Astrocyte (in vitro differentiated cells and primary cell): Measurements from ENCODE around the gene IRGM. TPM values are rescaled to one million over a fixed set of nuclear protein-coding genes. Genes with fewer than 3 reads are reported as not detected.

Source experiments
- DNase-seq: peaks from one replicate; pipeline ENCODE4 v3.0.0-alpha.2; 2010; ENCODE audit warnings: low read depth
- FAIRE-seq: peaks from 2 replicates; lab custom pipeline; 2011; peaks lifted over from hg19 to GRCh38; lab: Jason Lieb, UNC
- H2AFZ ChIP-seq: 2 replicates; pipeline ENCODE4 v1.6.0; 2012; ENCODE audit warnings: low read depth, low read length, inconsistent platforms
- H3K27ac ChIP-seq: 2 replicates; pipeline ENCODE4 v1.5.1; 2011; ENCODE audit warnings: low read depth, low read length, inconsistent platforms
- H3K27me3 ChIP-seq: 2 replicates; pipeline ENCODE4 v1.6.0; 2011; ENCODE audit warnings: low read length, inconsistent platforms; ENCODE audit not compliant: insufficient read depth
- H3K36me3 ChIP-seq: 2 replicates; pipeline ENCODE4 v1.5.1; 2011; ENCODE audit warnings: low read length, inconsistent platforms; ENCODE audit not compliant: insufficient read depth
- H3K4me1 ChIP-seq: 2 replicates; pipeline ENCODE4 v1.5.1; 2011; ENCODE audit warnings: low read length, inconsistent platforms; ENCODE audit not compliant: insufficient read depth
- H3K4me2 ChIP-seq: 2 replicates; pipeline ENCODE4 v1.6.0; 2012; ENCODE audit warnings: low read length, inconsistent platforms
- H3K4me3 ChIP-seq: 2 replicates; pipeline ENCODE4 v1.5.1; 2011; ENCODE audit warnings: low read depth, mild to moderate bottlenecking, low read length, inconsistent platforms; ENCODE audit not compliant: insufficient read depth
- H3K79me2 ChIP-seq: 2 replicates; pipeline ENCODE4 v1.6.0; 2012; ENCODE audit warnings: mild to moderate bottlenecking, low read length, inconsistent platforms; ENCODE audit not compliant: insufficient read depth
- H3K9ac ChIP-seq: 2 replicates; pipeline ENCODE4 v1.6.0; 2012; ENCODE audit warnings: mild to moderate bottlenecking, low read length, inconsistent platforms
- H3K9me3 ChIP-seq: 2 replicates; pipeline ENCODE4 v1.5.1; 2012; ENCODE audit warnings: low read depth, mild to moderate bottlenecking, low read length, inconsistent platforms; ENCODE audit not compliant: insufficient read depth
- H4K20me1 ChIP-seq: 2 replicates; pipeline ENCODE4 v1.6.0; 2012; ENCODE audit warnings: low read length, inconsistent platforms; ENCODE audit not compliant: insufficient read depth
- H3K27ac Mint-ChIP-seq: one replicate; pipeline ENCODE4 v1.8.0; 2021; ENCODE audit warnings: mild to moderate bottlenecking, mixed read lengths; ENCODE audit not compliant: unreplicated experiment
- H3K27me3 Mint-ChIP-seq: one replicate; pipeline ENCODE4 v1.8.0; 2021; ENCODE audit warnings: low read depth, mixed read lengths; ENCODE audit not compliant: unreplicated experiment
- H3K36me3 Mint-ChIP-seq: one replicate; pipeline ENCODE4 v1.8.0; 2021; ENCODE audit warnings: low read depth, mixed read lengths; ENCODE audit not compliant: unreplicated experiment
- H3K4me1 Mint-ChIP-seq: one replicate; pipeline ENCODE4 v1.8.0; 2021; ENCODE audit warnings: low read depth, mixed read lengths; ENCODE audit not compliant: unreplicated experiment
- H3K4me3 Mint-ChIP-seq: one replicate; pipeline ENCODE4 v1.8.0; 2021; ENCODE audit warnings: mild to moderate bottlenecking, moderate library complexity, mixed read lengths; ENCODE audit not compliant: unreplicated experiment
- H3K9me3 Mint-ChIP-seq: one replicate; pipeline ENCODE4 v1.8.0; 2021; ENCODE audit warnings: mild to moderate bottlenecking, mixed read lengths; ENCODE audit not compliant: unreplicated experiment
- EZH2 ChIP-seq: IDR thresholded peaks from 2 replicates; pipeline ENCODE4 v1.6.1; 2012; ENCODE audit warnings: mild to moderate bottlenecking, low read length, inconsistent platforms; ENCODE audit not compliant: insufficient read depth
- total RNA-seq: library from RNA; stranded (reverse); gene quantifications from 2 replicates; pipeline ENCODE4 v1.2.1, GENCODE V29; 2021
- TF ChIP-seq, protein P1 (sequence below): IDR thresholded peaks from 2 replicates; pipeline ENCODE4 v1.5.1; 2011; ENCODE audit warnings: low read depth, mild to moderate bottlenecking, inconsistent platforms, low read length, moderate library complexity; ENCODE audit not compliant: insufficient read depth

Gene IRGM
- total RNA-seq, 1 donor from 2014 or later = not detected

DNA sequence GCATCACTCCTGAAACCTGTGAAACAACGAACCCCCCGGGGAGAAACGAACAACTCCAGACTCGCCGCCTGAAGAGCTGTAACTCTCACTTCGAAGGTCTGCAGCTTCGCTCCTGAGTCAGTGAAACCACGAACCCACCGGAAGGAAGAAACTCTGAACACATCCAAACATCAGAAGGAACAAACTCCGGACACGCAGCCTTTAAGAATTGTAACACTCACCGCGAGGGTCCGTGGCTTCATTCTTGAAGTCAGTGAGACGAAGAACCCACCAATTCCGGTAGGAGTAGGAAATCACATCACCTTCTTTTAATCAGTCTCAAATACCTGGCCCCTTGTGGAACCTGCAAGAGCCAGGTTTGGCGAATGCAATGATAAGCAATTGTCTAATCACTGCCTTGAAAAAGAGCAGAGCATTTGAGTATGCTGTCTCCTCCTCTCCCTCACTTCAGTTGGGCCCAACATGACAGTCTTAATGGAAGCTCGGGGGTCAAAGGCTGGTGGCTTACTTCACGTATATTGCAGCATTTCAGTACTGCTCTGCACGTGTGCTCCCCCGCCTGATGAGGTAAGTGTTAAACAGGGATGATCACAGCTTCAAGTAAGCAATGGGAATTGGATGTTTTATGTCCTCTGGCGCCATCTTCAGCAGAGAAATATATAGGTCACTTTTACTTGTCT is 473 bp downstream of the IRGM start:
- H3K9me3 ChIP-seq = no peaks in the 10 kb centered on the region
- H3K27ac Mint-ChIP-seq = no peak overlapping the region
- no peak overlapping the region for H2AFZ ChIP-seq
- H3K9me3 Mint-ChIP-seq = peaks cover 7% of the 10 kb centered on the region
- DNase-seq = peak; percentile 78
- no peaks in the 10 kb centered on the region for H3K79me2 ChIP-seq
- H3K36me3 ChIP-seq = no peaks in the 10 kb centered on the region
- no peak overlapping the region for H3K4me2 ChIP-seq
- peaks cover 11% of the 10 kb centered on the region for H3K27me3 Mint-ChIP-seq
- no peaks in the 10 kb centered on the region for H4K20me1 ChIP-seq
- no peak for TF ChIP-seq EZH2
- TF ChIP-seq, protein P1, sequence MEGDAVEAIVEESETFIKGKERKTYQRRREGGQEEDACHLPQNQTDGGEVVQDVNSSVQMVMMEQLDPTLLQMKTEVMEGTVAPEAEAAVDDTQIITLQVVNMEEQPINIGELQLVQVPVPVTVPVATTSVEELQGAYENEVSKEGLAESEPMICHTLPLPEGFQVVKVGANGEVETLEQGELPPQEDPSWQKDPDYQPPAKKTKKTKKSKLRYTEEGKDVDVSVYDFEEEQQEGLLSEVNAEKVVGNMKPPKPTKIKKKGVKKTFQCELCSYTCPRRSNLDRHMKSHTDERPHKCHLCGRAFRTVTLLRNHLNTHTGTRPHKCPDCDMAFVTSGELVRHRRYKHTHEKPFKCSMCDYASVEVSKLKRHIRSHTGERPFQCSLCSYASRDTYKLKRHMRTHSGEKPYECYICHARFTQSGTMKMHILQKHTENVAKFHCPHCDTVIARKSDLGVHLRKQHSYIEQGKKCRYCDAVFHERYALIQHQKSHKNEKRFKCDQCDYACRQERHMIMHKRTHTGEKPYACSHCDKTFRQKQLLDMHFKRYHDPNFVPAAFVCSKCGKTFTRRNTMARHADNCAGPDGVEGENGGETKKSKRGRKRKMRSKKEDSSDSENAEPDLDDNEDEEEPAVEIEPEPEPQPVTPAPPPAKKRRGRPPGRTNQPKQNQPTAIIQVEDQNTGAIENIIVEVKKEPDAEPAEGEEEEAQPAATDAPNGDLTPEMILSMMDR = peak; percentile 68
- no peaks in the 10 kb centered on the region for H3K4me1 Mint-ChIP-seq
- H3K4me1 ChIP-seq = no peaks in the 10 kb centered on the region
- H3K4me3 ChIP-seq = no peak overlapping the region
- H3K27ac ChIP-seq = no peak overlapping the region
- peaks cover 4% of the 10 kb centered on the region for H3K27me3 ChIP-seq
- no peak overlapping the region for H3K4me3 Mint-ChIP-seq
- no peaks in the 10 kb centered on the region for H3K36me3 Mint-ChIP-seq
- peak; percentile 94 for FAIRE-seq
- no peak overlapping the region for H3K9ac ChIP-seq

DNA sequence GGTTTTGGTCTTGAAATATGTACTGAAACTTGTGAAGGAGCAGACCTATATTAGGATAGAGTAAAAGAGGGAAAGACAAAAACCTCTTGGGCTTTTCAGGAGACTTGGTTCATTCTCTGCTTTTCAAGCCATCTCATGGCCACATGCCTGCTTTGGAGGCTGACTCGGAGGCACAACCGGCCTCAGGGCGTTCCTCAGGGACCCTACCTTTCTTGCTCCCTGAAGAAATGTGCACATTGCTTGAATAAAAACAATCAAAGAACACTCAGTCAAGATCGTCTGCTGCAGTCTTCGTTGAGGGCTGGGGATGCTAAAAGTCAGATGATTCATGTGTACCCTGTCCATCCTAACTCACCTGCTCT is 994 bp downstream of the IRGM start:
- H3K27me3 ChIP-seq = peaks cover 4% of the 10 kb centered on the region
- no peaks in the 10 kb centered on the region for H3K4me1 ChIP-seq

More for the DNA sequence above, 994 bp downstream of the IRGM start:
- peaks cover 7% of the 10 kb centered on the region for H3K9me3 Mint-ChIP-seq
- H3K4me3 Mint-ChIP-seq = no peak overlapping the region
- H3K27ac Mint-ChIP-seq = no peak overlapping the region
- no peaks in the 10 kb centered on the region for H3K4me1 Mint-ChIP-seq
- no peaks in the 10 kb centered on the region for H3K36me3 ChIP-seq
- H3K27me3 Mint-ChIP-seq = peaks cover 11% of the 10 kb centered on the region
- H3K9me3 ChIP-seq = no peaks in the 10 kb centered on the region
- FAIRE-seq = no peak
- H3K79me2 ChIP-seq = no peaks in the 10 kb centered on the region
- no peak overlapping the region for H2AFZ ChIP-seq
- no peak overlapping the region for H3K9ac ChIP-seq
- H4K20me1 ChIP-seq = no peaks in the 10 kb centered on the region
- H3K4me3 ChIP-seq = no peak overlapping the region
- TF ChIP-seq EZH2 = no peak
- TF ChIP-seq, protein P1 = no peak
- DNase-seq = no peak
- no peaks in the 10 kb centered on the region for H3K36me3 Mint-ChIP-seq
- no peak overlapping the region for H3K27ac ChIP-seq
- no peak overlapping the region for H3K4me2 ChIP-seq
